Neural cell (in vitro differentiated cells): Measurements from ENCODE around the gene NDEL1.

Source experiments
- CTCF ChIP-seq: fragments of 450-650 bp; IDR thresholded peaks from 2 replicates; pipeline ENCODE4 v1.5.1; 2014; ENCODE audit warnings: antibody characterized with exemption, mild to moderate bottlenecking, moderate library complexity; ENCODE audit not compliant: poor library complexity, severe bottlenecking
- POLR2AphosphoS5 ChIP-seq: IDR thresholded peaks from 2 replicates; pipeline ENCODE4 v1.6.1; 2012

DNA sequence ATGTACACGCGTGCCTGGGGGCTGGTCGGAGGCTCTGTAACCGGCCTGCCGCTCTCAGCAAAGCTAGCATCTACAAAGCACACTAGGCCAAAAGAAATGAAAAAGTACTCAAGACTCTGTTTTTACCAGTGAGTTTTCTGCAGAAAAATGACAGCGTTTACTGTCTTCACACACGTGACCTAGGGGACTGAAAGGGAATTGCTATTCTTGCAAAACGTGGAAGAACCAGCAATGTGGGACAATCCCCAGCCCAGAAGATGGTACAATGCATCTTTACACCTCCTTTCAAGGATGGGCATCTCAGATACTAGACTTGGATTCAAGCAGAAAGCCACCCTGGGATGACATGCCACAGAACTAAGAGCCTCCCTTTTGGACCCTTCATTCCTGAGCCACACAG lies 41.5 kb downstream of the NDEL1 start:
- TF ChIP-seq CTCF (no peak), POLR2AphosphoS5 (no peak)
